Measurements from ENCODE around the gene LRRN4. TPM values are rescaled to one million over a fixed set of nuclear protein-coding genes. Genes with fewer than 3 reads are reported as not detected.

LRRN4 gene
- total RNA-seq, 1 experiment from 2014 or later = 0.10 TPM

DNA sequence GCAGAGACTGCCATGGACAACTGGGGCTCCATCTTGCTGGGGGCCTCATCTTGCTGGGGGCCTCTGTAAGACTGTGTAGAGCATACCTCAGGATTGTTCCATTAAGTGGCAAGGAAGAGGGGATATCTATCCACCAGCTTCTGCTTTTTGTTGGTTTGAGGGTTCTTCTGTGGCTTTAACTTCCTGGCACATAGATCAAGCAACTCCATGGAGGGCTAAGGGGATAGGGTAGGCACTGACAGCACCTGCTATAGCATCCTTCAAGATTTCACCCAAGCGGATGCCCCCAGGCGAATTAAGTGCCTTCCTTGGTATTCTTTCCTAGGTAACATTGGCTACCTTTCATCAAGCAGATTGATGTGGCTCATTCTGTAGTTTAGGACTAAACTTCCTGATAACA lies 3.8 kb upstream of the LRRN4 start:
- no peak overlapping the region for H3K4me3 ChIP-seq (replicated peaks in 1 of 2; ENCODE audit: low read depth in 1 of 2, low read length in 2 of 2)
- H3K4me1 ChIP-seq (ENCODE audit: control insufficient read depth in 1 of 2, insufficient read depth in 2 of 2, low read length in 2 of 2) = peaks cover 14 to 24% of the 10 kb centered on the region in 2 experiments
- H2AFZ ChIP-seq (ENCODE audit: low read depth, low read length, poor library complexity, severe bottlenecking) = no peak overlapping the region
- no peaks in the 10 kb centered on the region for H3K36me3 ChIP-seq (ENCODE audit: control insufficient read depth in 1 of 2, insufficient read depth in 2 of 2, low read length in 2 of 2)
- ChIA-PET RAD21 (ENCODE audit: low non-redundant PET in 1 of 2, low total read pairs in 2 of 2, uncharacterized antibody in 2 of 2, unreplicated experiment in 2 of 2) (no interaction called here), POLR2A (no interaction called here), CTCF (no interaction called here)
- H3K4me2 ChIP-seq (ENCODE audit: low read length) = no peak overlapping the region
- H3K9me3 ChIP-seq (ENCODE audit: control insufficient read depth in 1 of 2, insufficient read depth in 1 of 2, low read depth in 1 of 2, low read length in 2 of 2) = no peaks in the 10 kb centered on the region
- ATAC-seq (no peak), DNase-seq (ENCODE audit: low read depth, low spot score) (no peak)
- no peak overlapping the region for H3K27ac ChIP-seq (ENCODE audit: low read depth, low read length)
- TF ChIP-seq, protein P1, sequence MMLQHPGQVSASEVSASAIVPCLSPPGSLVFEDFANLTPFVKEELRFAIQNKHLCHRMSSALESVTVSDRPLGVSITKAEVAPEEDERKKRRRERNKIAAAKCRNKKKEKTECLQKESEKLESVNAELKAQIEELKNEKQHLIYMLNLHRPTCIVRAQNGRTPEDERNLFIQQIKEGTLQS (IDR thresholded peaks at IDR 0.05) = no peak
- TF ChIP-seq SRF (IDR thresholded peaks at IDR 0.05; ENCODE audit: low read depth) (no peak), POLR2A (IDR thresholded peaks at IDR 0.05; ENCODE audit: borderline replicate concordance, extremely low read depth, insufficient read depth, insufficient read length) (no peak), YY1 (IDR thresholded peaks at IDR 0.05; ENCODE audit: extremely low read depth, insufficient replicate concordance, low read depth, low read length) (no peak), EGR1 (IDR thresholded peaks at IDR 0.05; ENCODE audit: low read depth) (no peak), FOSL1 (IDR thresholded peaks at IDR 0.05; ENCODE audit: low read depth) (no peak), TCF7L2 (IDR thresholded peaks at IDR 0.05; ENCODE audit: borderline replicate concordance, extremely low read depth, insufficient read depth, insufficient read length) (no peak), ZFX (IDR thresholded peaks at IDR 0.05) (no peak), SIN3A (IDR thresholded peaks at IDR 0.05; ENCODE audit: low read depth) (no peak), JUND (IDR thresholded peaks at IDR 0.05) (no peak), ELF1 (IDR thresholded peaks at IDR 0.05; ENCODE audit: borderline replicate concordance, low read depth) (no peak), RAD21 (IDR thresholded peaks at IDR 0.05; ENCODE audit: low read depth) (no peak), ZNF274 (IDR thresholded peaks at IDR 0.05; ENCODE audit: low read depth, low read length) (no peak)
- TF ChIP-seq, protein P2, sequence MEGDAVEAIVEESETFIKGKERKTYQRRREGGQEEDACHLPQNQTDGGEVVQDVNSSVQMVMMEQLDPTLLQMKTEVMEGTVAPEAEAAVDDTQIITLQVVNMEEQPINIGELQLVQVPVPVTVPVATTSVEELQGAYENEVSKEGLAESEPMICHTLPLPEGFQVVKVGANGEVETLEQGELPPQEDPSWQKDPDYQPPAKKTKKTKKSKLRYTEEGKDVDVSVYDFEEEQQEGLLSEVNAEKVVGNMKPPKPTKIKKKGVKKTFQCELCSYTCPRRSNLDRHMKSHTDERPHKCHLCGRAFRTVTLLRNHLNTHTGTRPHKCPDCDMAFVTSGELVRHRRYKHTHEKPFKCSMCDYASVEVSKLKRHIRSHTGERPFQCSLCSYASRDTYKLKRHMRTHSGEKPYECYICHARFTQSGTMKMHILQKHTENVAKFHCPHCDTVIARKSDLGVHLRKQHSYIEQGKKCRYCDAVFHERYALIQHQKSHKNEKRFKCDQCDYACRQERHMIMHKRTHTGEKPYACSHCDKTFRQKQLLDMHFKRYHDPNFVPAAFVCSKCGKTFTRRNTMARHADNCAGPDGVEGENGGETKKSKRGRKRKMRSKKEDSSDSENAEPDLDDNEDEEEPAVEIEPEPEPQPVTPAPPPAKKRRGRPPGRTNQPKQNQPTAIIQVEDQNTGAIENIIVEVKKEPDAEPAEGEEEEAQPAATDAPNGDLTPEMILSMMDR (IDR thresholded peaks at IDR 0.05 in 2 of 3, conservative IDR thresholded peaks at IDR 0.05 in 1 of 3; ENCODE audit: borderline replicate concordance in 1 of 3, insufficient read depth in 1 of 3, low read depth in 2 of 3, low read length in 2 of 3) = no peak
- no peaks in the 10 kb centered on the region for H4K20me1 ChIP-seq (ENCODE audit: insufficient read depth)
- H3K9ac ChIP-seq (ENCODE audit: low read length) = no peak overlapping the region
- H3K9me2 ChIP-seq (ENCODE audit: insufficient read depth) = no peaks in the 10 kb centered on the region
- no peaks in the 10 kb centered on the region for H3K27me3 ChIP-seq (ENCODE audit: insufficient read depth, low read length)
- no TSS peak for BruUV-seq (replicated peaks)
- intact Hi-C loops (cut with micrococcal nuclease) = no loop called here
- H3K79me2 ChIP-seq (ENCODE audit: insufficient read depth, low read length) = no peaks in the 10 kb centered on the region

Data from HCT116 (cell line).